CD4-positive, alpha-beta T cell treated with Interferon gamma for 1 hour (primary cell): ENCODE results near the gene F7.
"Not testable (repeated sequence)": the region's sequence is repeated elsewhere in the genome, so short reads cannot be mapped to it uniquely, and the experiment has no call there.

ENCODE experiments used
- DNase-seq: peaks from one replicate; pipeline ENCODE4 v3.0.0-alpha.2; 2020

F7 gene

DNA sequence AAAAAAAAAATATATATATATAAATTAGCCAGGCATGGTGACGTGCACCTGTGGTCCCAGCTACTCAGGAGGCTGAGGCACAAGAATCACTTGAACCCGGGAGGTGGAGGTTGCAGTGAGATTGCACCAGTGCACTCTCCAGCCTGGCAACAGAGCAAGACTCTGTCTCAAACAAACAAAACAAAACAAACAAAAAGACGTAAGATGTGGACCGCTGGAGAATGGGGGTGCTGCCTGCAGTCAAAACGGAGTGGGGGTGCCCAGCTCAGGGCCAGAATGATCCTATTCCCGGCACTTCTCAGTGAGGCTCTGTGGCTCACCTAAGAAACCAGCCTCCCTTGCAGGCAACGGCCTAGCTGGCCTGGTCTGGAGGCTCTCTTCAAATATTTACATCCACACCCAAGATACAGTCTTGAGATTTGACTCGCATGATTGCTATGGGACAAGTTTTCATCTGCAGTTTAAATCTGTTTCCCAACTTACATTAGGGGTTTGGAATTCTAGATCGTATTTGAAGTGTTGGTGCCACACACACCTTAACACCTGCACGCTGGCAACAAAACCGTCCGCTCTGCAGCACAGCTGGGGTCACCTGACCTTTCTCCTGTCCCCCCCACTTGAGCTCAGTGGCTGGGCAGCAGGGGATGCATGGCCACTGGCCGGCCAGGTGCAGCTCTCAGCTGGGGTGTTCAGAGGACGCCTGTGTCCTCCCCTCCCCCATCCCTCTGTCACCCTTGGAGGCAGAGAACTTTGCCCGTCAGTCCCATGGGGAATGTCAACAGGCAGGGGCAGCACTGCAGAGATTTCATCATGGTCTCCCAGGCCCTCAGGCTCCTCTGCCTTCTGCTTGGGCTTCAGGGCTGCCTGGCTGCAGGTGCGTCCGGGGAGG lies at the start of gene F7:
TSS of gene F7 (plus strand) at position 760 of the 889 bp plus-strand sequence. CDS start at position 811, 51 bp downstream.
- DNase-seq: no peak

DNA sequence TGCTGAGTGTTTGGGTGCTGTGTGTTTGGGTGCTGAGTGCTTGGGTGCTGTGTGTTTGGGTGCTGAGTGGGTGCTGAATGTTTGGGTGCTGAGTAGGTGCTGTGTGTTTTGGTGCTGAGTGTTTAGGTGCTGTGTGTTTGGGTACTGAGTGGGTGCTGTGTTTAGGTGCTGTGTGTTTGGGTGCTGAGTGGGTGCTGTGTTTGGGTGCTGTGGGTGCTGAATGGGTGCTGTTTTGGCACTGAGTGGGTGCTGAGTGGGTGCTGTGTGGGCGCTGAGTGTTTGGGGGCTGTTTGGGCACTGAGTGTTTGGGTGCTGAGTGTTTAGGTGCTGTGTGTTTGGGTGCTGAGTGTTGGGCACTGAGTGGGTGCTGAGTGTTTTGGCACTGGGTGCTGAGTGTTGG lies 48.5 kb upstream of the F7 start:
- no peak for DNase-seq

DNA sequence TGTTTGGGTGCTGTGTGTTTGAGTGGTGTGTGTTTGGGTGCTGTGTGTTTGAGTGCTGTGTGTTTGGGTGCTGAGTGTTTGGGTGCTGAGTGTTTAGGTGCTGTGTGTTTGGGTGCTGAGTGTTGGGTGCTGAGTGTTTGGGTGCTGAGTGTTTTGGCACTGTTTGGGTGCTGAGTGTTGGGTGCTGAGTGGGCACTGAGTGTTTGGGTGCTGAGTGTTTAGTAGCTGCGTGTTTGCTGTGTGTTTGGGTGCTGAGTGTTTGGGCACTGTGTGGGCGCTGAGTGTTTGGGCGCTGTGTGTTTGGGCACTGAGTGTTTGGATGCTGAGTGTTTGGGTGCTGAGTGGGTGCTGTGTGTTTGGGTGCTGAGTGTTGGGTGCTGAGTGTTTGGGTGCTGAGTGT lies 48.0 kb upstream of the F7 start:
- not testable (repeated sequence) for DNase-seq

DNA sequence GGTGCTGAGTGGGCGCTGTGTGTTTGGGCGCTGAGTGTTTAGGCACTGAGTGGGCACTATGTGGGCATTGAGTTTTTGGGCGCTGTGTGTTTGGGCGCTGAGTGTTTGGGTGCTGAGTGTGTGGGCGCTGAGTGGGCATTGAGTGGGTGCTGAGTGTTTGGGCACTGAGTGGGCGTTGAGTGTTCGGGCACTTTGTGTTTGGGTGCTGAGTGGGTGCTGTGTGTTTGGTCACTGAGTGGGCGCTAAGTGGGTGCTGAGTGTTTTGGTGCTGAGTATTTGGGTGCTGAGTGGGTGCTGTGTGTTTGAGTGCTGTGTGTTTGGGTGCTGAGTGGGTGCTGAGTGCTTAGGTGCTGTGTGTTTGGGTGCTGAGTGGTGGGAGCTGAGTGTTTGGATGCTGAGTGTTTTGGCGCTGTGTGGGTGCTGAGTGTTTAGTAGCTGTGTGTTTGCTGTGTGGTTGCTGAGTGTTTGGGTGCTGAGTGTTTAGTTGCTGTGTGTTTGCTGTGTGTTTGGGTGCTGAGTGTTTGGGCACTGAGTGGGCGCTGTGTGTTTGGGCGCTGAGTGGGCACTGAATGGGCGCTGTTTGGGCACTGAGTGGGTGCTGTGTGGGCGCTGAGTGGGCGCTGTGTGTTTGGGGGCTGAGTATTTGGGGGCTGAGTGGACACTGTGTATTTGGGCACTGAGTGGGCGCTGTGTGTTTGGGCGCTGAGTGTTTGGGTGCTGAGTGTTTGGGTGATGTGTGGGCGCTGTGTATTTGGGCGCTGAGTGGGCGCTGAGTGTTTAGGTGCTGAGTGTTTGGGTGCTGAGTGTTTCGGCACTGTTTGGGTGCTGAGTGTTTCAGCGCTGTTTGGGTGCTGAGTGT lies 47.2 kb upstream of the F7 start:
- DNase-seq: no peak

DNA sequence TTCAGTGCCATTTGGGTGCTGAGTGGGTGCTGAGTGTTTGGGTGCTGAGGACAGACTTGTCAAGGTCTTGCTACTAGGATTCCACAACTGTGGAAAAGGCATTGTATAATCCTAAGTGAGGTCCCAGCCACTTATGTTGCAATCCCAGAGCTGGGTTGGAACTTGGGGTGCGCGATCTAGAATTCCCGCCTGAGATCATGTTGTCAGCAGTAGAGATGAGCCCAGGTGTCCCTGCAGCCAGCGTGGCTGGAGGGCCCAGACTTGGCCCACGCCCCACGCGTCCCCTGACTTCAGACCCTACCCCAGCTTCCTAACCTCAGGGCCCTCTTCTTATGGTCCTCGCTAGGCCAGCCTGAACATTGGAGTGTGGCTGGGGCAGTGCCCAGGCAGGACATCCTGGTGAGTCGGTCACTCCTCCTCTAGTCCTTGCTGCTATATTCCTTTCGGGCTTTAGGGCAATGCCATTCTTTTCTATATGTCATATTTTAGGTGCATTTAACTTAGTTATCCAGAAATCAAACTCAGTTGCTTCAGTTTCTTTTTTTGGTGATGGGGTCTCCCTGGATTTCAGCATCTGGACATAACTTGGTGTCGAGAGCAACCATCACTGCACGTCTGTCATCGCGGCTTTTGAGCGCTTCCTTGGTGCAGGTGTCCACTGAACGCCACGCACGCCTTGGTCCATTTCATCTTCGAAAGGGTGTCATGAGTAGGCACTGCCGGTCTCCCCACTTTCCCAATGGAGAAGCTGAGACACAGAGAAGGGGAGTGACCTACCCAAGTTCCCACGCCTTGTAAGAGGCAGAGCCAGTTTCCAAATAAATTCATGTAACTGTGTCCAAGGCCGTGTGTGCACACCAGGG lies 46.4 kb upstream of the F7 start:
- no peak for DNase-seq

DNA sequence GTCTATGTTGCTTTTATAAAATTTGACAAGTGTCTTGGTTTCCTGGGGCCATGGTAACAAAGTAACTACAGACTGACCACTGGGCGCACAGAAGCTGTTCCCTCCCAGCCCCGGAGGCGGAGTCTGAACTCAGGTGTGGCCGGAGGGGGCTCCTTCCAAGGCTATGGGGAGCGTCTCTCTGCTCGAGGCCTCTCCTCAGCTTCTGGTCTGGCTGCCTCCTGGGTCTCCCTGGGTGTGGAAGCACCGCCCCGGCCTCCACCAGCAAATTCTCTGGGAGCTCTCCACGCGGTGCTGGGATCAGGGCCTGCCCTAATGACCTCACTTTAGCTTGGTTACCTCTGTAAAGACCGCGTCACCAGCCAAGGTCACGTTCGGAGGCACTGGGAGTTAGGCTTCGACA lies 45.7 kb upstream of the F7 start:
- DNase-seq: no peak

DNA sequence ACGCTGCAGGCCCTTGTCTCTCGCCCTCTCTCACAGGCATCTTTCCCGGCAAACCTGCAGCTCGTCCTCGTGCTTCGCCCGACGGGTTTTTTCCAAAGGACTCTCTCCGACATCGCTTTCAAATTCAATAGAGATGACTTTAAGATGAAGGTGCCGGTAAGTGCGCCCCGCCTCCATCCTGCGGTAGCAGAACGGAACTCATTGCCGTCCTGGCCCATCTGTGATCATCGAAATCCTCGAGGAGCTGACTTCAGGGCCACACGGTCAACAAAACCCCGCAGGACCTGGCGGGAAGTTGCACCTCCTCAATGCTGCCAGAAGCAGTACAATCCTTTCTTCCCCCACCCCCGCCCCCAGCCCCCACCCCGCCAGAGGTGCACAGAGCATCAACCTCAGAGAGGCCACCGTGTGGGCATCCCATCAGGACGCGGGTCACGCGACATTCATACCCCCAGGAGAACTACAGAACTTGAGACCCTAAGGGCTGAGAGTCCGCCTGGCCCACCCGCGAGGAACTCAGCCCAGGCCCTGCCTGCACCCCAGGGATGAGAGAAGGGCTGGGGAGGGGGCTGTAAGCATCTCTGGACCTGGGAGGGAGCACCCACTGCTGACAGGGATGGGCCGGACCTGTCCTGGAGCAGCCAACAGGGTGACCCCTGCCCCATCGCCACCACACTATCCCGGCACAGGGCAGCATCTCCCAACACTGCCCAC lies 44.9 kb upstream of the F7 start:
- no peak for DNase-seq

DNA sequence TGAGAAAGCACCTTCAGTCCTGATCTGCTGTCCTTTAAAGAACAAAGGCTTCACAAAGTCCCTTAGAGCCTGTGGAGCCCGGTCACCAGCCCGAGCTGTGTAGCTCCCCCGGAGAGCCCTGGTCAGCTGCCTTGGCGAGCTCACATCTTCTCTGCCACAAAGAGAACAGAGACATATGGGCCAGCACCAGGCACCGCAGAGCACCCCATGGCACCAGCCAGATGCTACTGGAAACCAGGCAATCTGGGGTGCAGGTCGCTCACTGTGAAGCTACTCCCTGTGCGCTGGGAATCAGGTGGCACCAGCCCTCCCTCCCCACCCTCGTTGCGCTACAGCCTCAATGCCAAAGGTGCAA lies 44.3 kb upstream of the F7 start:
- no peak for DNase-seq

DNA sequence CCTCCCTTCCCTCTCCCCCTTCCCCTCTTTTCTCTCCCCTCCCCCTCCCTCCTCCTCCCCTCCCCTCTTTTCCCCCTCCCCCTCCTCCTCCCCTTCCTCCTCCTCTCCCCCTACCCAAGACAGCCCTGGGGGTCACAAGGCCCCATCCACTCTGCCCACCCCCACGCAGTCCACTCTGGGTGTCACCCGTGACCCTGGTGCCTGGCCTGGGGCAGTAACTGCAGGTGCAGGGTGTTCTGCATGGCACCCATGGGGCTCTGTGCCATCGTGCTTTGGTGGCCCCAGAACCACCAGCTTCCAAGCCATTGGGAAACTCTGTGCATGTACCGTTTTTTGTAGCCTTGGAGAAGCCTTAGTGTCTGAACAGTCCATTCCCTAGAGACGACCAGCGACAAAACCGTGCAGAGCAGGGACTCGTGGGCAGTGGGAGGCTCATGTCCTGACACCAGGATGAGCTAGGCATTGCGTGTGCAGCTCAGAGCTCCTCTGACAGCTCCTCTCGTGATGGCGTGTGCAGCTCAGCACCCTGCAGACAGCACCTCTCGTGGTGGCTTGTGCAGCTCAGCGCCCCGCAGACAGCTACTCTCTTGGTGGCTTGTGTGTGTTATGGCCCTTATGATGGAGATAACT lies 43.7 kb upstream of the F7 start:
- DNase-seq: no peak

DNA sequence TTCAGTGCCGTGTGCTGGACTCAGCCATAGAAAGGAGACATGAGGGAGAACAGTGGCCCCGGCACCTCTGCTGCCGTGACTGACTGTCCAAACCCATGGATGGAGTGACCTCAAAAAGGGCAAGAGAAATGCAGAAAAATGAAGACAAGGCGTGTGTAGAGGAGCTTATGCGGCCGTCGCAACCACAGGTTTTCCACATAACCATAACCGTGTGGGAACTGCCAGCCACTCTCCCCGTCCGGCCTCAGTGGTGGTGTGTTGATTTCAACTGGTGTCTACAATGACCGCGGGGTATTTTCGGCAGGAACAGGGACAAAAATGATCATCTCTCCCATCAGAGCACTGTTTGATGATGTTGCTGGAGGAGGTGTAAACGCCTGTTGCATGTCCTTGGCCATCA lies 42.9 kb upstream of the F7 start:
- DNase-seq: no peak

DNA sequence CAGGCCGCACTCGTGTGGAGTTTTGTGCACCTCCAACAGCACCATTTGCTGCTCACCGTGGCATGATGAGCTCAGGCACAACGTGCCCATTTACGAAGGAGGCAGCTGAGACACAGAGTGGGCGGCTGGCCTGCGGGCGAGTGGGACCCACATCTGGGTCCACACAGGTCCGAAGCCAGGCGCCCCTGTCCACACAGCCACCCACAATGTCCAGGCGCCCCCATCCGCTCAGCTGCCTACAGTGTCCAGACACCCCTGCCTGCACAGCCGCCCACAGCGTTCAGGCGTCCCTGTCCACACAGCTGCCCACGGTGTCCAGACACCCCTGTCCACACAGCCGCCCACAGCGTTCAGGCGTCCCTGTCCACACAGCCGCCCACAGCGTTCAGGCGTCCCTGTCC lies 42.5 kb upstream of the F7 start:
- DNase-seq: no peak

DNA sequence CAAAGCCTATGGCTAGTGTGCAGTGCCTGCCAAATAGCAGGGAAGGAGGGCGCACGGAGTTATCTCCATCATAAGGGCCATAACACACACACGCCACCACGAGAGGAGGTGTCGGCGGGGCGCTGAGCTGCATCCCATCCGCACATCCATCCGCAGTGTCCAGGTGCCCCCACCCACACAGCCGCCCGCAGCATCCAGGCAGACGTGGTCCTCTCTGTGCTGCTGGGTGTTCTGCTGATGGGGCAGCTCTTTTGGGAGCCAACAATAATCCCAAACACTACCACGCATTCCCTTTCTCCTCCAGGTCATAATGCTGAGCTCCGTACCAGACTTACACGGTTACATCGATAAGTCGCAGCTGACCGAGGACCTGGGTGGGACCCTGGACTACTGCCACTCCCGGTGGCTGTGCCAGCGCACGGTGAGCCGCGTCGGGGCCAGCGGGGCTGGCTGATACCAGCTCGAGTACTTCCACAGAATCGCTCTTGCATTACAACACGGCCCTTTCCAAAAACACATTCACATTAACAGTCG lies 41.5 kb upstream of the F7 start:
- no peak for DNase-seq

DNA sequence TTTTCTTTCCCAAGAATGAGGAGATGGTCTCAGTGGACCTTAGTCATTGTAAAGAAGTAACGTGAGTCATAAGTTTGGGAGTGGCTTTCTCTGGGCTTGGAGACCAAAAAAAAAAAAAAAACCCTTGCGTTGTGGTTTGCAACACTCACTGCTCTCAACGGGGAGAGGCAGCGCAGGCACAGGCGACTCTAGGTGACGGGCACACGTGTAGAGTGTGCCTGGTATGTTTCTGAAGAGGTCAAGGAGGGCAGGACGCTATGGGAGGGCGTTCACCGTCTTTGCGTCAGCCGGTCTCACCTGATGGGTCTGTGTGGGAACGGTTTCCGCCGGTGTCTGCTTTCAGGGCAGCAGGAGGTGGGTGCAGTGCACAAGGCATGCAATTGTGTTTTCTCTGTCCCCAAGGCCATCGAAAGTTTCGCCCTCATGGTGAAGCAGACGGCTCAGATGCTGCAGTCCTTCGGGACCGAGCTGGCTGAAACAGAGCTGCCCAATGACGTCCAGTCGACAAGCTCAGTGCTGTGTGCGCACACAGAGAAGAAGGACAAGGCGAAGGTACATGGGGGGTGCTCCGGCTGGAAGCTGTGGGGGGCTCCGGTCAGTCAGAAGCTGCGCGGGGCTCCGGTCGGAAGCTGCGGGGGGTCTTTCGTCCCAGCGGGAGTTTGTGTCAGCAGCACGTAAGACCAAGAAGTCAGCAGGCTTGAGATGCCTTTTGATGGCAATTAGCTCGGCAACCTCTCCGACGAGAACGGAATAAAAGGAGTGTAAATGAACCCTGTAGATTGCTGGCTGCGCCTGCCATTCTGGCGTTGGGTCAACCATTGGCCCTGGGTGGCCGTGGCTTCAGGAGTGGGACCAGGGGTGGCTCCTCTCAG lies 40.8 kb upstream of the F7 start:
- DNase-seq: no peak

DNA sequence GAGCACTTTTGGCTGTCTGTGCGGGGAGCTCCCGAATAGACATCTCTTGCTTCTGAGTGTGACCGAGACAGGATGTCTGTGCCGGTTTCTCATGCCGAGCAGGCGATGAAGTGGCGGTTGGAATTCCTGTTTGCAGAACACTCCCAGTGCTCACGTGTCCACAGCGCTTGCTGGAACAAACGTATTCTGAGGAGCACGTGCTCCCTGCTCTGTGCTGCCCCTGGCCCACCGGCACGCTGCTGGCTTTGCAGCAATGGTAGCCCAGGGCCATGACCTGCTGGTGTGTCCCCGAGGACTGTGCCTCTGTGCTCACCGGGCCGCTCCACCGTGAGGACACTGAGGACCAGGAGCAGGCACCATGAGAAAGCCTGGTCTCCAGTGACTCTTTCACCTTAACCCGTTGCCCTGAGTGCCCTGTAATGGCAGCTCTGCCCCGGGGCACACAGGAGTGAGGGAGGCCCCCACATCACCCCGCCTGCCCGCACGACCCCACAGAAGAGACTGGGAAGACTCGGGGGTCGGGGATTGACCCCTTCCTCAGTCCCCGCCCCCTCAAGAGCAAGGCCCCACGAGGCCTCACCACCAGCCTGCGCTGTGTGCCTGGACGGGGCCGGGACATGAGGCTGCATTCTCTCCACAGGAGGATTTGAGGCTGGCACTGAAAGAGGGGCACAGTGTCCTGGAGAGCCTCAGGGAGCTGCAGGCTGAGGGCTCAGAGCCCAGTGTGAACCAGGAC lies 40.0 kb upstream of the F7 start:
- no peak for DNase-seq

DNA sequence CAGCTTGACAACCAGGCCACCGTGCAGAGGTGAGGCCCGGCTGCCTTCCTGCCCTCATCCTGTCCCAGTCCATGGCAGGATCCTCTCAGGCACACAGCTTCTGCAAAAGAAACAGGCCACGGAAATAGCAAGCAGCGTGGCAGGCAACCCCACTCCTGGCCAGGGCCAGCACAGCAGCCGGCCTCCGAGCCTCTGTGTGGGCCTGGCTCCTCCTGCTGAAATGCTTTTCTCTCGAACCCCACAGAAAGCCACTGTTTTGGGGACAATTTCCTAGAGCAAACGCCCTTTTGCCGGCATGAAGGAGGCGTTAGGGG lies 39.5 kb upstream of the F7 start:
- DNase-seq: no peak

DNA sequence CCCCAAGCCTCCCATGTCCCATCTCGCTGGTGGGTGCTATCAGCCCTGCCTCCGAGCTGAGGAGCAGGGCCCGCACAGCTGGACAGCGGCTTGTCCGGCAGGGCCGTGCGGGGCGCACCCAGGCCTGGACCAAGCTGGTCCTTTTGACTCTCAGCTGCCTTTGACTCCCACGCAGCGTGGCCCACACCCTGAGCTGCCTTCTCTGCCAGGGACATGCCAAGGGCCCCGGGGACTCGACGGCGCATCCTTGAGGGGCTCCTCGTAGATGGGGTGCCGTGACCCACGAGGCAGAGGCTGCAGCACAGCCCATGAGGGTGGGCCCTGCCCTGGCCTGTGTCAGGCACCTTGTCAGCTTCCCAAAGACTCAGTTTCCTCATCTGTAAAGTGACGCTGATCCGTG lies 38.8 kb upstream of the F7 start:
- DNase-seq: no peak

DNA sequence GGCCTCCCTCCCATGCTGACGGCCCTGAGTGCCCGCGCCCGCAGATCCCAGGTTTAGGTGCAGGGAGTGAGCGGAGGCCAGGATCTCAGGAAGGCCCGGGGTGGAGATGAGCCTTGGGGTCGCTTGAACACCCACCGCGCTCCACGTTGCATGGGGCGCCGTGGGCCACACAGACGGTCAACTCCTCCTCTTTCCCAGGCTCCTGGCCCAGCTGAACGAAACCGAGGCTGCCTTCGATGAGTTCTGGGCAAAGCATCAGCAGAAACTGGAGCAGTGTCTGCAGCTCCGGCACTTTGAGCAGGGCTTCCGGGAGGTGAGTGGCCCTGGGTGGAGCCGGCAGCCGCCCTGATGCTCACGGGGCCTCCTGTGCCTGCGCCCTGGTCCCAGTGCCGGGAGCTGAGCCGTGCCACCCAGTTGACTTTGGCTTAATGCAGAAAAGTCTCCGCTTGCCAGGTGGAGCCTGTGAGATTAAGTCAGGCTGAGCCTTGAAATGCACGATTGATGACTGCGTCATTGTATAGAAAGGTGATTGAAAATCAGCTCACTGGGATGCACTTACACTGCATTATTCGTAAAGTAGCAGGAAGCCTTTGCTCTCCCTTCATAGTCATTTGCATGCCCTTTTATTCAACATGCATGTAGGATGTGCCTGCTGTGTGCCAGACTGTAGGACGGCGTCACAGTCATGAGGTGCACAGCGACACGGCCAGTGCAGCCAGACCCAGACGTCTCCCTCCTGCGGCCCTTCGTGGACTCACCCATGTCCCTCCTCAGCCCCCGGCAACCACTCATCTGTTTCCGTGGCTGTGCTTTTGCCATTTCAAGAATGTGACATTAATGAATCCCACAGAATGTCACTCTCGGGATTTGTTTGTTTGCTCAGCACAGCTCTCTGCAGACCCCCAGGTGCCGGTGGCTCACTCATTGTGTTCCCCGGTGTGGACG lies 35.5 kb upstream of the F7 start:
- no peak for DNase-seq

DNA sequence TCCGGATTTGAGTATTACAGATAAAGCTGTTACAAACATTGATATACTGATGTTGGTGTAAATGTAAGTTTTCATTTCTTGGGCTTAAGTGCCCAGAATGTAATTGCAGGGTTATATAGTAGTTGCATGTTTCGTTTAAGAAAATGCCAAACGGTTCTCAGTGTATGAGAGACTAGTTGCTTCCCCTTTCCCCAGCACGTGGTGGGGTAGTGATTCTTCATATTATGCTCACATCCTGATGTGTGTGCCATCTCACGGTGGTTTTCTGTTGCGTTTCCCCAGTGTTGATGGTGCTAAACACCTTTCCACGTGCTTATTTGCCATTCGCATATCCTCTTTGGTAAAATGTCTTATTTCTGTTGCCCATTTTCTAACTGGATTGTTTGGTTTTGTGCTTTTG lies 34.7 kb upstream of the F7 start:
- DNase-seq: no peak

DNA sequence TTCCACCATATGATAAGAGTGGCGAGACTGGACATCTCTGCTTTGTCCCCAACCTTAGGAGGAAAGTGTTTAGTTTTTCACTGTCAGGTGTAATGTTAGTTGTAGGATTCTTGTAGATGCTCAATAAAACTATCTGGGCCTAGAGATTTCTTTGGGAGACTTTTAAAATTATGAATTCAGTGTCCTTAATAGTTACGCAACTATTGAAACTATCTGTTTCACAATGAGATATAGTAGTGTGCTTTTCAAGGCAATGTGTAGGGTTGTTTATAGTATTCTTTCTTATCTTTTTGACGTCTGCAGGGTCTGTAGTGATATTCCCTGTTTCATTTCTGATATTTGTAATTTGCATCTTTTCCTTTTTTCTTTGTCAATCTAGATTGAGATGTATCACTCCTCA lies 33.2 kb upstream of the F7 start:
- DNase-seq: no peak
